CD4-positive, alpha-beta T cell treated with Interleukin-1 beta for 1 hour (primary cell): ENCODE data around the gene DTNA.
"Not testable (repeated sequence)": the region's sequence is repeated elsewhere in the genome, so short reads cannot be mapped to it uniquely, and the experiment has no call there.

Experiments used
- DNase-seq, 2 donors: peaks; one replicate each; pipeline ENCODE4 v3.0.0-alpha.2; 2020 to 2022

DTNA gene

DNA sequence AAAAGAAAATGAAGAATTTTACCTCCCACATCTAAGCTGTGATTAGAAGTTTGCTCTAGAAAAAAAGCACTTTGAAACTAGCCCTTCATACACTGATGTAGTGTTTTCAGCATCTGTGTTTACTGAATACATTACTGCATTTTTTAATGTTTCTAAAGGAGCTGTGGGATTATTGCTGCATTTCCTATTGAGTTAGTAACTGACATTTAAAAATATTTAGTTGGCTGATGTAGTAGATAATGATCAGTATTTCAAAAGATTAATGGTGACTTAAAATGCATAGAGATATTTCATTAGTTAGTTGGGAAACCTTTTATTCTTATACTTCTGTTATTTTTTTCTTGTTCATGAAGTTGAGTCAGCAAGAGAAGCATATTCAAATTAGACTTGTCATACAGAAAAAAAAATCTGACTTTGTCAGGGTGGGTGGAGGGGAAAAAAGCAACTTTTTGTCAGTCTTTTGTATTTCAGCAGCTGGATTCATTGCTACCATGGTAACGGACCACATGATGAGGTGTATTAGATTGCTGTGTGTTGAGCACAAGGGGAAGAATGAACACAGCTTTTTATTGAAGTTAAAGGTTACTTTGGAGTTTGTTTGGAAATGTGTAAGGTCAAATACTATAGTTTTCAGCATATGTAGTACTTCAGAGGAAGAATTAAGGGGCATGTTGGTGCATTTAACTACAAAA, at the start of gene DTNA:
Gene DTNA, plus strand, starts transcription at position 549 of the 692 bp plus-strand sequence. CDS start 45,679 bp downstream, outside the sequence.
- DNase-seq = peak in 1 of 2 donors; percentile 14

DNA sequence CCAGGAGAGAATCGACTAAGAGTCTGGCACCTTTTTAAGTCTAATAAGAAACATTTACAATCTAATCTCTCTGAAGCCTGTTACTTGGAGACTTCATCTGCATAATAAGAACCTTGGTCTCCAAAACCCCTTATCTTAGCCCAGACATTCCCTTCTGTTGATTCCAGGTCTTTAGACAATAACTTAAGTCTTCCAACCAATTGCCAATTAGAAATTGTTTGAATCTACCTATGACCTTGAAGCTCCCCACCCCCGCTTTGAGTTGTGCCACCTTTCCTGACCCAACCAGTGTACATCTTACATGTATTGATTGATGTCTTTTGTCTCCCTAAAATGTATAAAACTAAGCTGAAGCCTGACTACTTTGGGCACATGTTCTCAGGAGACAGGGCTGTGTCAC, 49.5 kb upstream of the DTNA start:
- no peak for DNase-seq

DNA sequence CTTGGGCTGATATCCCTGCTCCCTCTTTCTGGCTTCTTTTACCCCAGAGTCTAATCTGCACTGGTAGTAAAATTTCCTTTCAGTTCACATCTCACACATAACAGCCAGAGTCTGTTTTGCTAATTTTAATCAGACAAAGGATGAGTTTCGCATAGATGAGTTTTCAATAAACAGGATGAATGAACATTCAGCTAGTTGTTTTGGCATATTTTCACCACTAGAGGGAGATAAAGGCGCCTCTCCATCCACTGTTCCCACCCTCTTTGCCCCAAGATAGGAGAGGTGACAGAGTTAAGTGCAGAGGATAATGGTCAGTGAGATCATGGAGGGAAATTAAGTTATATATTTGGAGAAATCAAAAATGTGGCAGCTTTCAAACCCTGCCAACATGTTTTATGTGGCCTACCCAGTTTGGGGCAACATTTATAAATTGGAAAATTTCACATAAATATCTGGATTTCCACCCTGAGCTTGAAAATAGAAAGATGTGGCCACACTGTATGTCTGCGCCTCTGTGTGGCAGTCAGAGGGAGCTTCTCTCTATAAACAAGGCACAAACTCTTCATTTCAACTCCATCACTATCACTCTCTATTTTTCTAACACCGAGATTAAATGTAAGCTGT, 48.5 kb upstream of the DTNA start:
- peak in 1 of 2 donors; percentile 15 for DNase-seq

DNA sequence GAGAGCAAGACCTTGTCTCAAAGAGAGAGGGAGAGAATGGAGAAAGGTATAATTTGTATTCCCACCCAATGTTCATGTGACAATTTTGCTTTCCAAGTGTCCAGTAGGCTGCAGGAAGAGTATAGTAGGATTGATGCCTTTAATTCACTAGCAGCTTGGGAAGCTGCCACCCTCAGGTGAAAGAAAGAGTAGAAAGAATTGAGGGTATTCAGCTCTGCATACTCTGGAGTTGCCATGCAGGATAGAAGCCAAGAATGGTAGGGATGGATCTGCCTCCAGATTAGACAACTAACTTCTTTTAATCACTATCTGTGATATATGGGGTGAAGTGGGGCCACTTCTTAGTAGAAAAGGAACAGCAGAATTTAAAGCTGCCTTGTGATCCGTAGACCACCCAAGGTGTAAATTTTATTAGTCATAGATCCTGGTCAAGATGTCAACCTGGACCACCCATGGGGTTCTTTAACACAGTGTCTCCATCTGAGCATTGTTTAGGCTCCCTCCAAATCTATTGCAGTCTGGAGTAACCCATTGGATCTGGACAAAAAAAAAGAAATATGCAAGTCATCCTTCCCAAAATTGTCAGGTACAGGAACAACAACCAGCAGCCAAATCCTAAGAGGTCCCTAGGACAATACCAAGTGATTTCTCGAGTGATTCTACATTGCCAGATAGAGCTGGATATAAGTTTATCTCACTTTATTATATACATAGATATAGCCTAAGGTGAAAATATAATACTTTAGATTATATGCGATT, 33.1 kb upstream of the DTNA start:
- no peak for DNase-seq

DNA sequence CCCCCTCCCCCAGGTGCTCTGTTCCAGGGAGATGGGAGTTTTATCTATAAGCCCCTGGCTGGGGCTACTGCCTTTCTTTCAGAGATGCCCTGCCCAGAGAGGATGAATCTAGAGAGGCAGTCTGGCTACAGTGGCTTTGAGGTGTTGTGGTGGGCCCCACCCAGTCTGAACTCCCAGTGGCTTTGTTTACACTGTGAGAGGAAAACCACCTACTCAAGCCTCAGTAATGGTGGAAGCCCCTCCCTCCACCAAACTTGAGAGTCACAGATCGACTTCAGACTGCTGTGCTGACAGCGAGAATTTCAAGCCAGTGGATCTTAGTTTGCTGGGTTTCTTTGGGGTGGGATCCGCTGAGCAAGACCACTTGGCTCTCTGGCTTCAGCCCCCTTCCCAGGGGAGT, 20.3 kb upstream of the DTNA start:
- peak in 1 of 2 donors; percentile 1 for DNase-seq

DNA sequence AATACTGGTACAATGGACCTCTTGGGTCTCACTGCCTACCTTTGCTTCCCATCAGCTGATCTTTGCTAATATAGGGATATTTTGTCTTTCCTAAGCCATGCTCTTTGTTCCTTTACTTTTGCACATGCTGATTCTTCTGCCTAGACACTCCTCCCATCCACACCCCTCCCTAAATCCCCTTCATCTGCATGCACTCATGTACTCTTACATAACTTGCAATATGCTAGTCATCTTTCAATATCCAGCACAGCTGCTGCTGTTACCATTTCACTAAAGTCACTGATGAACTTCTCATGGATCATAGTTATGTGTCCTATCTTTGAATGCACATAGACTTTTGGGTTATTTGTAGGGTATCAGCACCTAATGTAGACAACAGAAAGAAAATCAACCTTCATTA, 18.5 kb upstream of the DTNA start:
- DNase-seq = no peak

DNA sequence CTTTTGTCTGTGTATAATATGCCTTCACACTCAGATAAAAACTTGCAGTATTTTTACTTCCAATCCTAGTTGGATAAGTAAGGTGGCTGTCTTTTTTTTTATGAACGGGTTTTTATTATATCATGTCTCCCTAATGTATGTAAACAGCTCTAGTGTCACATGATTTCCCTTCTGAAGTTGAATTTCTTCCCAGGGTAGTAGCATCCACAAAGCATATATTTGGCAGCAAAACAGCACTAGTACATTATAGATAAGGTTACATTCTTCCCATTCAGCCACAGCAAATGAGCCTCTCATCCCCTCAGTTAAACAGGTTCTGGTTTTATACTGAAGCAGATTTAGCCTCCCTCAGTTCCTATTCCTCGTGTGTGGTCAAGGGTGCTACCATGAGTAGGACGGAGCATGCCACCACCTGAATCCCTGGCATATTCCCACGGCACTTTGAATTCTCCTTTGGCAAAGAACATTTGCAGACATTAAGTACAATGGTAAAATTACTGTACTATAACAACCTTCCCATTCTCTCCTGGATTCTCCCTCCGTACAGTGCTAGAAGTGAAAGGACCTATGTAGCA, 15.4 kb upstream of the DTNA start:
- no peak for DNase-seq

DNA sequence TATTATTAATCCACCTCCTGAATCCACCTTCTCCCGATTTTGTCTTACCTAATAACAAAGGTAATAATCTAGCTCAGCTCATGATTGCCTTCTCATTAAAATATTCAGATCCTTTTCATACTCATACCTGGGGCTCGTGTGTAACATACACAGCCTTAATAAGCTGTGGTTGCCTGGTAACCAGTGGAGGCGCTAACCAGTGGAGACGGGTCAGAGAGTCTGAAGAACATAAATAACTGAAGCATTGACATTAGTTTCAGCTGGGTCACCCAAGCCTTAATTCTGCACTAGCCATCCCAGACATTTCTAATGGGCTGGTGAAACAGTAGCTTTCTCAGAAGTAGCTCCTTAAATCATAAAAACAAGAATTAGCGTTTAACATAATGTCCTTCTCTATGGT, 14.8 kb upstream of the DTNA start:
- no peak for DNase-seq

DNA sequence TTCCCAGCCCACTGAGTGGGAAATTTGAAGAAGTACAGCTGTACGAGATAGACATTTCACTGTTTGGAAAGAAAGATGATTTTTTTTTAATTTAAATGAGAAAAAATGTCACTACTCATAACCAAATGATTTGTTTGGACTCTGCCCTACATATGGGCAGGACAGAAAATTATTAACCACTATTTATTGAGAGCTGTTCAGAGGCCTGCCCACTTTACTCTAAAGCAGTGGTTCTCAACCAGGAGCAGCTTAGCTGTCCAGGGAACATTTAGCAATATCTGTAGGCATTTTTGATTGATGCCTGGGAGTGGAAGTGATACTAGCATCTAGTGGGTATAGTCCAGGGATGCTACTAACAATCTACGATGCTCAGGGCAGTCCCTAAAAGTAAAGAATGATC, 13.4 kb upstream of the DTNA start:
- DNase-seq = no peak

DNA sequence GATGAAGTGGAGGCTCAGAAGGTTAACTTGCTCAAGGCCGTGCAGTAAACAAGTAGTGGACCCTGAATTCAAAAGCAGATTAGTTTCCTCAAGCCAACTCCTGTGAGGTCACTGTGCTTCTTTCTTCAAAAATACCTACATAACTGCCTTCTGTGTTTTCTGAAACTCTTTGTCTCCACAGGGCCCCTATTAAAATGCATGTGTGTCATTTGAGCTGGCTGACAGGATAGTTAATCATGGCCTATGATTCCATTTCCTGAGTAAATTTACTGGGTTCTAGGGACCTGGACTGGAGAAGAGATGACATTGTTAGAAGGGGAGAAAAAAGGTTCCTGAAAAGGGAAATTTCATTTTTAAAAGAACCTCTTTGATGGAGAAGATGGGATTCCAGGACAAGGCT, 12.9 kb upstream of the DTNA start:
- no peak for DNase-seq

DNA sequence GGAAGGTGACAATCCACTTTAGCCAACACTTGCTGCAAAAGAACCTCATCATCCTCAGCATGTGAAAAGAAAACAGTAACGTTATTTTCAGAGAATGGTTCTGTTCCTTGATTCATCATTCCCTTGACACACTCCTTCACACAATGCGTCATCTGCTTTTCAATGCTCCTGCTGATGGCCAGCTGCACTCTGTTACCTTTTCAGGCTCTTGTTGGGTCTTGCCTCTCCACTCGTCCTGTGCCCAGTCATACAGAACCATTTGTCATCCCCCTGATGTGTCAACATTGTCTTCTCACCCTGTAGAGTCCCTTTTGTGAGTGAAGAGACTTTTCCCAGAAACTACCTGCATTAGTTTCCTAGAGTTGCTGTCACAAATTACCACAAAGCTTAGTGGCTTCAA, 12.2 kb upstream of the DTNA start:
- DNase-seq = no peak

DNA sequence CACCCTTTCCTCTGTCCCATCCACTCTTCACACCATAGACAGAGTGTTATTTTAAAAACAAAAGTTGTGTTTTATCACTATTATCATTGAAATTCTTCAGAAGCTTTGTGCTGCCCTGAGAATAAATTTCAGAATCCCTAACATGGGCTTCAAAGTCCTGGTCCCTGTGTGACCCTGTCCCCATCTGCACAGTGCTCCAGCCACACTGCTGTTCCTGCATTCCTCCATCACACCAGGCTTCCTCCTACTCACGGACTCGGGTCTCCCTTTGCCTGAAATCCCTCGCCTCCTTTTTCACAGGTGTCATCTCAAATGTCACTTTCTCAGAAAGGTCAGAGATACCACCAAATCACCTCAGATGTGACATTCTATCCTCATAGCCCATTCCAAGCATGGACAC, 8.2 kb upstream of the DTNA start:
- no peak for DNase-seq

DNA sequence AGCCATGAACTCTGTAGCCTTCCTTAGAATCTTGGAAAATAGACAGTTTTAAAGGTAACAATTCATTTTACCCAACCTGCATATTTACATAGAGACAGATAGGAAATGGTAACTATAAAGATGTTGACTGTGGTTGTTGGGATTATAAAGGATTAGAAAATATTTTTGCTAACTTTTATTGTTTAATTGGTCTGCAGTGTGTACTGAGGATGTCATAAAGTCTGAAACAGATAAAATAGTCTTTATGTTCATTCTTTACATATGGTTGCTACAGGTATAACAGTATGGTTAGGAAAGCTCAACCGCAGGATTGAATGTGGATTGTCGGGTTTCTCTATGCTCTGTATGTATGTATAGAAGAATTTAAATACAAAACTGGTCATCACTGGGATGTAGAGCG, 7.3 kb upstream of the DTNA start:
- DNase-seq = no peak

DNA sequence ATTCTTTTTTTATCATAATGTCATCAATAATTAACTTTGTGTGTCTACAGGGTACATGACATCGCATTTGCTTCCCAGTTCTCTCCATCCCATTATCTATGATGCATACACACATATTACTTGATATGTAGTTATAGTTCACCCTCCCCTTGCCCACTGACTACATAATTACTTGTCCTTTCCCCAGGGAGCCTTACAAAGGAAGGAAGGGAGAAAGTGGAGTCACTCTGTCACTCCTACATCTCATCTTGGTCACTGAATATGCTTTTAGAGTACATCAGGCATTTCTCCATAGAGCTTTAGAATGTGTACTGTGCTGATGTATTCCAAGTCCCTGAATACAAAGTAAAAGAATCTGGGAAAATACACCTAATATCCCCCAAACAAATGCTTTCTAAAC, 6.0 kb upstream of the DTNA start:
- no peak for DNase-seq

DNA sequence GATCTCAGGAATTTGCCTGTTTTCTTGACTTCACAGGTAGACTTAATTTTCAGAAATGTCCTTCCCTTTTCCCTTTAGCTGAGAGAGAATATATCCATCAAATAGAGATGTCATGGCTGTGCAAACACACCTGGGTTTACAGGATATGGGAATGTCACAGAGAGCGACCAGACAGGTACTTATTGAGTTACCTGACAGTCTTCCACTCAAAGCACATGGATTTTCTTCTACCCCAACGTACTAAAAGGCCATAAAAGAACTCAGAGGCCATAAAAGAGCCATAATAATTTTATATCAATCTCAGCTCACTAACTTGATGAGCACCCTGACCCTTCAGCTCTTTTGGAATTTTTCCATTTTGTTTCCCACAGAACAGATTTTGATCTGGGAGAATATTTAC, 5.3 kb upstream of the DTNA start:
- DNase-seq = no peak

DNA sequence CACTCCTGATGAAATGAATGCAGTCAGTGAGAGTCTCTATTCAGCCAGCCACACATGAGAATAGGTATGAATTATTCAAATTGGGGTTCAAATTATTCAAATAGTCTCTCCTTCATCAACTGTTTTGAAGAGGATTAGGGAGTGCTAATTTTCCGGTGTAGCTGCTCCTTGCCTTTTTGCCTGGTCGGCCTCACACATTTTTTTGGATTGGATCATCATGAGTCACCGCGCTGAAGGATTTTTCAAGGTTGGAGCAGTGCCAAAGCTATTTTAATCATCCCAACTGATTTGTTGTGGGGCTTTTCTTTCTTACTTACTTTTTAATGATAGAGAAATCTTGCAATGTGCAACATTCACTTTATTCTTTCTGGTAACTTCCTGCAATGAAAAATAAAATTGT, 2.4 kb upstream of the DTNA start:
- no peak for DNase-seq

DNA sequence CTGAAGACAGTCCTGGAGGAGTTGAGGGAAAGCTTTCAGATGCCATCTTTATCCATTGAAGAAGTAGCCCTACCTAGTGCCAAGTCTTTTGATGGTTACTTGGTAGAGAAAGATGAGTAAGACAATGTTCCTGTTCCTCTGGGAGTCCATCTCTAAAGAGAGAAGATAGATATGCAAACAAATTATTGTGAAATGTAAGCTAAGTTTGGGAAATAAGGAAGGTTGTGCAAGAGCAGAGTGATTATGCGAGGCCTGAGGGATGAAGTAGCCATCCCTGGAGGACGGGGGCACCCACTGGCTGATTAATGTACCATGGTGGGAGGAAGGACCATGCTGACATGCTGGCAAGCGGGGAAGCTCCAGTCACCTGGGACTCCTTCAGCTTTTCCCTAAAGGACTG, 994 bp upstream of the DTNA start:
- no peak for DNase-seq

DNA sequence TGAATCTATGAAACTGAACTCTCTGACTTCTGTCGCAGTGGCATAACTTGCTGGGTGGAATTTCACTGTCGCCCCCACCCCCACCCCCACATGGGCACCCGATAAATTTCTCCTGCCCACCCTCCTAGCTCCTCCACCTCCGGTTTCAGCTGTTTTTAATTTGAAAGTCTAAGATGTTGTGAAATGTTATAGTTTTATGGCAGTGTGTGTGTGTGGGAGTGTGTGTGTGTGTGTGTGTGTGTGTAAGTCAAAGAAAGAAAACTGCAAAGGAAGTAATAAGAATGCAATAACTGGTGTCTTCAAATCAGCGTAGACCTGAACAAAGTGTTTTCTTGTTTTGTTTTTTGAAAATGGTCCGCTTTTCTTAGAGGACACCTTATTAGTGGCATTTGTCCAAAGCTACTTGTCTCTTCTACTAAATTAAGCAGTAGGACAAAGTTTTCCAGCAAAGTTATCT, 388 bp downstream of the DTNA start:
- no peak for DNase-seq

DNA sequence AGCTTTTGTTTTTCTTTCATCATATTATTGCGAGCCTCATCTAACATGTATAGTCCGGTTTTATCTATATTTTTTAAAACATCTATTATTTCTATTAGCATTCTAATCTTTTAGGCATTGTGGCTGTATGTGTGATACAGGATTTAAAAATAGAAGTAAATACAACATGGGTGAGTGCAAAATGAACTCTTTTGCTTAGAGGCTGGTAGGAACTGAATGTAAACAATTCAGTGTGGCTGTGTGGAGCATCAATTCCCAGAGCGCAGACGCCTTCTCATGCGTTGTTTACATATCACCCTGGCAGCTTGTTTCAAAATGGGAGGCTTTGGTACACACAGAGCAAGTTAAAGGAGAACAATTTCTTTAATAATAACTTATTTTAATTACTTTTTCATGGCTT, 836 bp downstream of the DTNA start:
- no peak for DNase-seq

DNA sequence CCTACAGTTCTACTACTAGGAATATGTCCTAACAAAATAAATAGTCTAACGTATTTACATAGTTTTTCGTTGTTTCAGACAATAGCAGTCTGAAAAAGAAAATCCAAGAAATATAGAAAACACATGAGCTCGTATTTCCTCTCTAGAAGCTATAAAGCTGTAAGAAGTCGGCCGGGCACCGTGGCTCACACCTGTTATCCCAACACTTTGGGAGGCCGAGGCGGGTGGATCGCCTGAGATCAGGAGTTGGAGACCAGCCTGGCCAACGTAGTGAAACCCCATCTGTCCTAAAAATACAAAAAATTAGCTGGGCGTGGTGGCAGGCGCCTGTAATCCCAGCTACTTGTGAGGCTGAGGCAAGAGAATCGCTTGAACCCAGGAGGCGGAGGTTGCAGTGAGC, 6.0 kb downstream of the DTNA start:
- not testable (repeated sequence) for DNase-seq

DNA sequence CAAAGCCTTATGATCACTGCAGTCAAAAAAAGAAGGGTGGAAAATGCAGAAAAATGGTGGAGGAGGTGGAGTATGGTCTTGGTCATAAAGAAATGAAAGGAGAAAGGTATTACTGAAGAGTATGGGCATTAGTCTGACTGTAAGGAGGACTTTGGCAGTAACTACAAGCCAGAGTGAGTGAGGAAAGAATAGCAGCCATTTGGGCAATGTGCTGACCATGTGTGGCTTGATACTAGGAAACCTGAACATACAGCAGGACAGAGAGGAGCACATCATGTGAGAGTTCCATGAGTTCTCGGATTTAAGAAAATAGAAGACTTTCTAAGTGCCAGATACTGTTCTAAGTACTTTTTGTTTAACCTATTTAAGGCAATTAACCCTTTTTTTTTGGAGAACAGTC, 8.5 kb downstream of the DTNA start:
- DNase-seq = no peak

DNA sequence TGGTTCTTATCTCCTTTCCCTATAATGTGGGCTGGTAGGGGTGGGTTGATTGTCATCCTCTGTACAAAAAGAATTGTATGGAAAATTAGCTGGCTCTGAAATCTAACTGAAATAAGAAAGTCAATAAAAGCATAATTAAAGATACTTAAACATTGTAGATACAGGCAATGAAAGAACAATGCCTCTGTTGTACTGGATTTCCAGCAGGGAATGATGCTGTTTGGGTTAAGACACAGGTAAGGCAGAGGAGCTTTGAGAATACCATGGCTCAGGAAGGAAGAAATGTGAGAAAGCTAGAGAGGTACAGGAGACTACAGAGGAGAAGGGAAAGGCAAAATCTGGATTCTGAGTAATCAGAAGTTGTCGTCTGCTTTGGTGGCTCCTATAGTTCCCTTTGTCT, 10.1 kb downstream of the DTNA start:
- DNase-seq = no peak

DNA sequence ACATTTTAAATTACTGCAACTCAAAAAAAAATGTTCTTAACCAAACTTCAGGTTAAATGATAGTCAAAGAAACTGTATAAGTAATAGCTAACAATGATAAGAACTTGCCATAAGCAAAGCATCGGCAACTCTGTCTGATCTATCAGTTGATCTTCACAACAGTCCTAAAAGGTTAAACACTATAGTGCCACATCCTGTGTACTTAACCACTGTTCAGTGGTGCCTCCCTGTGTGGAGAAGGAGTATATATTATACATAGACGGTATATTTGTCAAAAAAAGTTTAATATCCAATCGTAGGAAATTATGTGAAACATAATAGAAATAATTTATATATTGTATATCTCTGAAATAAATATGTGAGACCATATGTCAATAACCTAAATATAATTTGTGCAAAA, 13.0 kb downstream of the DTNA start:
- DNase-seq = no peak

DNA sequence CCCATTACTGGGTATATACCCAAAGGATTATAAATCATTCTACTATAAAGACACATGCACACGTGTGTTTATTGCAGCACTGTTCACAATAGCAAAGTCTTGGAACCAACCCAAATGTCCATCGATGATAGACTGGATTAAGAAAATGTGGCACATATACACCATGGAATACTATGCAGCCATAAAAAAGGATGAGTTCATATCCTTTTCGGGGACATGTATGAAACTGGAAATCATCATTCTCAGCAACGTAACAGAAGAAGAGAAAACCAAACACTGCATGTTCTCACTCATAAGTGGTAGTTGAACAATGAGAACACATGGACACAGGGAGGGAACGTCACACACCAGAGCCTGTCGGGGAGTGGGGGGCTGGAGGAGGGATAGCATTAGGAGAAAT, 15.6 kb downstream of the DTNA start:
- not testable (repeated sequence) for DNase-seq
